Suprapubic skin (tissue), 4 donors: ENCODE data around the gene SH3BP2. TPM values are rescaled to one million over a fixed set of nuclear protein-coding genes. Genes with fewer than 3 reads are reported as not detected.

Experiments
- DNase-seq, 2 donors: peaks; one replicate each; pipeline ENCODE4 v3.0.0-alpha.2; 2019; ENCODE audit warnings: low spot score in 2 of 2
- H3K27ac ChIP-seq: fragments of 200-600 bp; sonication (generic); one replicate; pipeline ENCODE4 v1.5.1; 2019
- H3K27me3 ChIP-seq: fragments of 200-600 bp; sonication (generic); one replicate; pipeline ENCODE4 v1.5.1; 2019
- H3K36me3 ChIP-seq: fragments of 200-600 bp; sonication (generic); one replicate; pipeline ENCODE4 v1.5.1; 2019
- H3K4me1 ChIP-seq: fragments of 200-600 bp; sonication (generic); one replicate; pipeline ENCODE4 v1.5.1; 2019
- H3K4me3 ChIP-seq: fragments of 200-600 bp; sonication (generic); one replicate; pipeline ENCODE4 v1.5.1; 2019; ENCODE audit warnings: mild to moderate bottlenecking
- H3K9me3 ChIP-seq: fragments of 200-600 bp; sonication (generic); one replicate; pipeline ENCODE4 v1.5.1; 2019
- CTCF ChIP-seq, 2 donors: fragments of 200-600 bp in 1 of 2; fragments of 450-650 bp in 1 of 2; sonication (generic) in 1 of 2; IDR thresholded peaks; one replicate each; pipeline ENCODE4 v1.5.1; 2016 to 2019; ENCODE audit warnings: antibody characterized with exemption in 2 of 2, mild to moderate bottlenecking in 1 of 2, moderate library complexity in 1 of 2
- EP300 ChIP-seq: sonication (generic); formaldehyde crosslinking; IDR thresholded peaks from one replicate; pipeline ENCODE4 v1.6.1; 2017; ENCODE audit warnings: antibody characterized with exemption
- POLR2A ChIP-seq, 2 donors: fragments of 450-650 bp; IDR thresholded peaks; one replicate each; pipeline ENCODE4 v1.6.1; 2017; ENCODE audit warnings: antibody characterized with exemption in 2 of 2, mild to moderate bottlenecking in 2 of 2, moderate library complexity in 2 of 2
- POLR2AphosphoS5 ChIP-seq, 3 donors: sonication (generic); formaldehyde crosslinking; IDR thresholded peaks; one replicate each; pipeline ENCODE4 v1.6.1; 2017; ENCODE audit warnings: antibody characterized with exemption in 3 of 3
- WGBS: methylation state at CpG from one replicate; pipeline ENCODE4 v1.1.5; 2018; 5-methylcytosine and 5-hydroxymethylcytosine counted together
- total RNA-seq, 4 donors: library from RNA; depleted of rRNA; stranded (reverse); fragments of >200 nt; gene quantifications; one replicate each; pipeline ENCODE4 v1.1.0, GENCODE V29; 2016

The SH3BP2 gene
- total RNA-seq, 4 donors from 2014 or later = 116 to 709 (median 162) TPM

- peaks cover 97% of the 10 kb centered on the region for H3K36me3 ChIP-seq
Observed at GRCh38 chr4:2828758-2829181, 35.9 kb downstream of the SH3BP2 start.

GRCh38 chr4:2829321-2829932, 36.5 kb downstream of the SH3BP2 start:
- H3K27me3 ChIP-seq = no peaks in the 10 kb centered on the region
- H3K9me3 ChIP-seq = no peaks in the 10 kb centered on the region
- no peak overlapping the region for H3K4me3 ChIP-seq
- peak in 1 of 2 donors; percentile 70 for DNase-seq
- H3K36me3 ChIP-seq = peaks cover 97% of the 10 kb centered on the region
- H3K27ac ChIP-seq = no peak overlapping the region
- no peaks in the 10 kb centered on the region for H3K4me1 ChIP-seq
- 89% methylated on average over 8 of the region's 18 CpGs for WGBS
- TF ChIP-seq POLR2AphosphoS5 (IDR thresholded peaks at IDR 0.05) (no peak), POLR2A (IDR thresholded peaks at IDR 0.05) (no peak), CTCF (IDR thresholded peaks at IDR 0.05) (no peak), EP300 (no peak)

More at GRCh38 chr4:2828758-2829181, 35.9 kb downstream of the SH3BP2 start:
- WGBS = 89% methylated on average over 17 of the region's 17 CpGs
- Histone ChIP-seq H3K9me3 (no peaks in the 10 kb centered on the region), H3K4me3 (no peak overlapping the region), H3K27ac (no peak overlapping the region), H3K27me3 (no peaks in the 10 kb centered on the region), H3K4me1 (no peaks in the 10 kb centered on the region)
- peak in 1 of 2 donors; percentile 68 for DNase-seq
- TF ChIP-seq CTCF (IDR thresholded peaks at IDR 0.05) (no peak), EP300 (no peak), POLR2A (IDR thresholded peaks at IDR 0.05) (no peak), POLR2AphosphoS5 (IDR thresholded peaks at IDR 0.05) (no peak)

- no peak overlapping the region for H3K4me3 ChIP-seq
- TF ChIP-seq EP300 (no peak), POLR2AphosphoS5 (IDR thresholded peaks at IDR 0.05) (no peak), POLR2A (IDR thresholded peaks at IDR 0.05) (no peak), CTCF (IDR thresholded peaks at IDR 0.05) (no peak)
- peak in 1 of 2 donors; percentile 74 for DNase-seq
- H3K27ac ChIP-seq = no peak overlapping the region
- peaks cover 97% of the 10 kb centered on the region for H3K36me3 ChIP-seq
- H3K9me3 ChIP-seq = no peaks in the 10 kb centered on the region
- no peaks in the 10 kb centered on the region for H3K27me3 ChIP-seq
- WGBS = 87% methylated on average over 19 of the region's 19 CpGs
- H3K4me1 ChIP-seq = no peaks in the 10 kb centered on the region
Observed at GRCh38 chr4:2829933-2830451, 37.1 kb downstream of the SH3BP2 start.

- H3K27me3 ChIP-seq = no peaks in the 10 kb centered on the region
- H3K36me3 ChIP-seq = peaks cover 97% of the 10 kb centered on the region
Observed at GRCh38 chr4:2830632-2831610, 38.0 kb downstream of the SH3BP2 start.

More at GRCh38 chr4:2830632-2831610, 38.0 kb downstream of the SH3BP2 start:
- Histone ChIP-seq H3K4me1 (peaks cover 2% of the 10 kb centered on the region), H3K4me3 (no peak overlapping the region), H3K9me3 (no peaks in the 10 kb centered on the region), H3K27ac (no peak overlapping the region)
- no peak for TF ChIP-seq POLR2AphosphoS5 (IDR thresholded peaks at IDR 0.05)
- no peak for TF ChIP-seq POLR2A (IDR thresholded peaks at IDR 0.05)
- no peak for TF ChIP-seq CTCF (IDR thresholded peaks at IDR 0.05)
- TF ChIP-seq EP300 = no peak
- WGBS = 94% methylated on average over 31 of the region's 37 CpGs
- peak in 1 of 2 donors; percentile 62 for DNase-seq
